ENCODE results near the gene RAB11FIP3.

- TF ChIP-seq, protein P1, sequence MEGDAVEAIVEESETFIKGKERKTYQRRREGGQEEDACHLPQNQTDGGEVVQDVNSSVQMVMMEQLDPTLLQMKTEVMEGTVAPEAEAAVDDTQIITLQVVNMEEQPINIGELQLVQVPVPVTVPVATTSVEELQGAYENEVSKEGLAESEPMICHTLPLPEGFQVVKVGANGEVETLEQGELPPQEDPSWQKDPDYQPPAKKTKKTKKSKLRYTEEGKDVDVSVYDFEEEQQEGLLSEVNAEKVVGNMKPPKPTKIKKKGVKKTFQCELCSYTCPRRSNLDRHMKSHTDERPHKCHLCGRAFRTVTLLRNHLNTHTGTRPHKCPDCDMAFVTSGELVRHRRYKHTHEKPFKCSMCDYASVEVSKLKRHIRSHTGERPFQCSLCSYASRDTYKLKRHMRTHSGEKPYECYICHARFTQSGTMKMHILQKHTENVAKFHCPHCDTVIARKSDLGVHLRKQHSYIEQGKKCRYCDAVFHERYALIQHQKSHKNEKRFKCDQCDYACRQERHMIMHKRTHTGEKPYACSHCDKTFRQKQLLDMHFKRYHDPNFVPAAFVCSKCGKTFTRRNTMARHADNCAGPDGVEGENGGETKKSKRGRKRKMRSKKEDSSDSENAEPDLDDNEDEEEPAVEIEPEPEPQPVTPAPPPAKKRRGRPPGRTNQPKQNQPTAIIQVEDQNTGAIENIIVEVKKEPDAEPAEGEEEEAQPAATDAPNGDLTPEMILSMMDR (IDR thresholded peaks at IDR 0.05), result no peak
- TF ChIP-seq RAD21 (IDR thresholded peaks at IDR 0.05; ENCODE audit: low read length), result no peak
Measured at GRCh38 chr16:531494-532125, 106.2 kb downstream of the RAB11FIP3 start.
